GM21367 (cell line): ENCODE results near the gene ASPHD2.
A peak's percentile ranks its signal among the peaks of the same experiment; 100 is the strongest.

ENCODE experiments used
- ATAC-seq: cut with Tn5 transposase; IDR thresholded peaks from one replicate; pipeline ENCODE4 v1.9.1; 2021; ENCODE audit not compliant: unreplicated experiment

The ASPHD2 gene

GRCh38 chr22:26471522-26471921 is 42.5 kb downstream of the ASPHD2 start:
- ATAC-seq = no peak

DNA sequence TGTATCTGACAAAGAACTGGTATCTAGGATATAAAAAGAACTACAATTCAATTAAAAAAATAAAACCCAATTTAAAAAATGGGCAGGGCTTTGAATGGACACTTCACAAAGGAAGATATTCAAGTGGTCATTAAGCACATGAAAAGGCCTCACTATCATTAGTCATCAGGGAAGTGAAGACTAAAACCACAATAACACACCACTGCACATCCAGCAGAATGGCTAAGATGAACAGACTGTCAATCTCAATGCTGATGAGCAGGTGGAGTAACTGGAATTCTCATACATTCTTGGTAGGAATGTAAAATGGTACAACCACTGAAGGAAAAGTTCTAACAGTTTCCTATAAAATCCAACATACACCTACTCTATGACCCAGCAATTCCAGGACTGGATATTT is 45.6 kb downstream of the ASPHD2 start:
- ATAC-seq = no peak

DNA sequence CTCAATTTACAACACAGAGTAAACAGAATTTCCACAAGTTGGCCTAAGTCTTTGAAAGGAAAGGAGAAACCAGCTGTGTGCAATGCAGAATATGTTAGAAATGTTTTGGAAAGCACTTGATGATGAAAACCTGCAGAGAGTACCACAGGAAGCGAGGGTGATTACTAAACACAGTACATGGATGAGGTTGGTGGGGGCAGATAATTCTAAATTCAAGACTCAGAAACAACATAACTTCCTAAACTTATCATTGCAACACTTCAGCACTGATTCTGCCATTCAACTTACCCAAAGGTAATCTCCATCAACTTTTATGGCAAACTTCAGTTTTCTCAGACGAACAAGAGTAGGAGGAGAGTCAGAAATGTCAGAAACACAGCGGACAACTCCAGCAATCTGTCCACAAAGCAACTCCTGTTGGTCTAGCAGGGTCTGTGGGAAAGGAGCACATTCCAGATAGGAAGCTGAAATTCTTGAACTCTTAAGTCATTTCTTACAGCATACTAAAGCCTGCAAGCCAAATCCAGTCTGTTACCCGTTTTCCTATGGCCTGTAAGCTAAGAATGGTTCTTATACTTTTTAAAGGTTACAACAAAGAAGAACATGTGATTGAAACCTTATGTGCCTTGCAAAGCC is 47.8 kb downstream of the ASPHD2 start:
- no peak for ATAC-seq

- ATAC-seq = no peak
These were observed 48.3 kb downstream of the ASPHD2 start for GRCh38 chr22:26477341-26477731.

GRCh38 chr22:26479043-26479791 is 50.2 kb downstream of the ASPHD2 start:
- ATAC-seq = no peak

GRCh38 chr22:26479792-26480610 is 50.9 kb downstream of the ASPHD2 start:
- ATAC-seq = no peak

DNA sequence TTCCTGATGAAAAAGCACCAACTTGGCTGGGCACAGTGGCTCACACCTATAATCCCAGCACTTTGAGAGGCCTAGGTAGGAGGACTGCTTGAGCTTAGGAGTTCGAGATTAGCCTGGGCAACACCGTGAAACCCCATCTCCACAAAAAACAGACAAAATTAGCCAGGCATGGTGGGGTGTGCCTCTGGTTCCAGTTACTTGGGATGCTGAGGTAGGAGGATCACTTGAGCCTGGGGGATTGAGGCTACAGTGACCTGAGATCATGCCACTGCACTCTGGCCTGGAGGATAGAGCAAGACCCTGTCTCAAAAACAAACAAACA is 51.5 kb downstream of the ASPHD2 start:
- ATAC-seq = no peak

GRCh38 chr22:26481112-26481693 is 52.1 kb downstream of the ASPHD2 start:
- no peak for ATAC-seq

DNA sequence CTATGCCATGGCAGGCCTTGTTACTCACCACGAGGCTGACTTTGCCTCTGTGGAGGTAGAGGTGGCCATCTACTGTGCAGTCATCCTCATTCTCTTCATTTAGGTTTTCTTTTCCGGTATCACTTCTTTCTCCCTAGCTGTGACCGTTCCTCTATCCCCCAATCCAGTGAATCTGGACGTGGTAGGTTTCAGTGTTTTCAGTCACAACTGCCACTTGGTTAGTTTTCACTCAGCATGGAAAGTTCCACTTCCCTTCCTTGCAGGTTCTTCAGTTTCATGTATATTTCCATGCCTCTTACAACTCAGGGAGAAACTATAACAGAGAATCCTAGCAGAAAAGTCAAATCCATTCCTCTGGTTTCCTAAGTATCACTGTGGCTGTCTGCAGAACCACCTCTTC is 52.6 kb downstream of the ASPHD2 start:
- ATAC-seq = no peak

- no peak for ATAC-seq
These were observed 53.1 kb downstream of the ASPHD2 start for GRCh38 chr22:26482161-26482560.

- peak; percentile 10 for ATAC-seq
These were observed 54.0 kb downstream of the ASPHD2 start for GRCh38 chr22:26483043-26483438.

GRCh38 chr22:26483439-26484359 is 54.6 kb downstream of the ASPHD2 start, which contains the start of the genes HPS4 and SRRD:
Gene HPS4 (minus strand): TSS chr22:26483783. CDS start chr22:26481762, 2,021 bp downstream.
Gene SRRD (plus strand): TSS chr22:26483877. CDS start chr22:26483891, 14 bp downstream.
- peak; percentile 34 for ATAC-seq

DNA sequence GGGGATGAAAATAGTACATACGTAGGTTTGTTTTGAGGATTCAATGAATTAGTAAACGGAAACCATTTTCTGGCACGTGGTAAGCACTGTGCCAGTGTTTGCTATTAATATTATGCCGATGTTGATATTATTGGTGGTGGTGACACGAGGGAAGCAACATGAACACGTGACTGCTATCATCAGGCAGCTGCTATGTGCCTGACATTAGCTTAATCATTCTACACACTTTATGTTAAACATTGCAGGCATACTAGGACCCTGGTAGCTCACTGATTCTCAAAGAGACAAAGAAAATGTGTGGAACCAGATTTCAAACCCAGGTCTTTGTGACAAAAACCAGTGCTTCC is 55.3 kb downstream of the ASPHD2 start:
- ATAC-seq = no peak

DNA sequence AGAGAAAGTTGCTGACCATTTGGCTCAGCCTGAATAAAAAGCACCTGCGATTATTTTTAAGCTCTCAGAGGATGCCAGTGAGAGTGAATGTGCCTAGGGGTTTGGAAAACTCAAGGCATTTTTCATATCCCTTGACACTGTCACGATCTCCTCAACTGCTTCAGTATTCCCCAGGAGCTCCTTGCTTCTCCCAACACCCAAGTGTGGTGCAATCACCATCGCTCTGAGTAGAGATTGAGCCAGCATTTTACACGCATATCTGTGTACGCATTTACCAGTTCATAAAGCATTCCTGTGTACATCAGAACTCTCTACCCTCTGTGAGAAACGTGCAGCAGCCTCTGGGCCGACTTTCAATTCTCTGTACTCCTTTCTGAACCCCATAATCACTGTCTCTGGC is 56.0 kb downstream of the ASPHD2 start:
- ATAC-seq = no peak

GRCh38 chr22:26485806-26486390 is 56.8 kb downstream of the ASPHD2 start:
- ATAC-seq = no peak

- no peak for ATAC-seq
These were observed 57.3 kb downstream of the ASPHD2 start for GRCh38 chr22:26486394-26486793.

GRCh38 chr22:26487996-26488395 is 58.9 kb downstream of the ASPHD2 start:
- ATAC-seq = no peak

DNA sequence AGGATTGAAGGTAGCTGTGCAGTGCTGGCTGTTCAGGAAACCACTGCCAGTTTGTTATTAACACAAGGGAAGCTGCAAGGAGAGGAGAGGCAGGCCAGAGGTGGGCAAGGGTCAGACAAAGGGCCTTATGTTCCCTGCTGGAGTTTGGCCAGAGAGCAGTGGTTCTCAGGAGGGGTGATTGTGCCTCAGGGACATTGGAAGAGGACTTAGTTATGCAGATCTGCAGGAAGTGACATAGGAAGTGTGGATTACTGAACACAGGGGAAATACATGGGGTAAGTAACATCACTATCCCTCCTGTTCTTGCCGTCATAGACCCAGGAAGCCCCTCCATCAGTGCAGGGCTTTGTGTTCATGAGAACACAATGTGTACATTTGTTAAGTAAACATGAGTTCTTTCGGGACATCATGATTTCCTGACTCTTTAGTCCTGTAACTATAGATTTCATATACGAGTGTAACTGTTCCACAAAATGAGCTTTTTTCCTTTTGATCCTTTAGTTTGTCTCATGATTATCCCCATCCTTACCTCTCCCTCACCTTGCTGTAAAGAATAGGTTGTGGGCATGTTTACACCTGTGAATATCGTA is 60.5 kb downstream of the ASPHD2 start:
- ATAC-seq = no peak

DNA sequence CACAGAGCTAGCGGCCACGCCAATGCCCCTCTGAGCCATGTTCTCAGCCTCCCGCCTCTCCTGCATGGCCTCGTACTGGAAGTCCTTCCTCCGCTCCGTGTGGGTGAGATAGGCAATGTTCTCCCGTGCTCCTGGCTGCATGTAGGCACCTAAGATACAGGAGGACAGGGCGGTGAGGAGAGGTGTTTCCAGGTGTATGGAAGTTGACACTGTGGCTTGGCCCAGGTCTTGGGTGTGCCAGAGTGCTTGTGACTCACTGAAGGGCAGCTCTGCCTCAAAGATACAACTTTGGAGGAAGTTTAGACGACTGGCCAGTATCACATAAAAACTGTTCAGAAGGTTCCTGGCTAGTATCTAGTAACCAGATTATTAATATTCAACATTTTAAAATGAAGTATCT is 63.2 kb downstream of the ASPHD2 start:
- no peak for ATAC-seq

DNA sequence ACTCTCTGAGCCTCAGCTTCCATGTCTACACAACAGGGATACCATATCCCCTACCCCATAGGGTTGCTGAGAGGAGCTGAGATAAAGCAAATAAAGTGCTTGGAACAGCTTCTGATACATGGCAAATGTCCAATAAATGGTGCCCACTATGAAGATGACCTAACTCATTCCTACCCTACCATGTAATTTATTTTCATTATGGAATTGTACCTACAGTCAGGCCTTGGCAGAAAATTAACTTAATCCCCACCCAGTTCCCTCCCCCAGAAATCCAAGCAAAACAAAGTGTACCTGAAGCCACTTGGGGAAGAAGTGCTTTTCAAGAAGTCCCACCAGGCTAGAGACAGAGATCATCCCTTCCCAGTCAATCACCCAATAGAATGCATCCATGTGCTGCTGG is 65.4 kb downstream of the ASPHD2 start:
- no peak for ATAC-seq
